B cell (primary cell): ENCODE results near the gene SMARCC1. TPM values are rescaled to one million over a fixed set of nuclear protein-coding genes. Genes with fewer than 3 reads are reported as not detected.
A peak's percentile ranks its signal among the peaks of the same experiment; 100 is the strongest.

Experiments
- ATAC-seq: fragments of 200-7000 bp; cut with Tn5 transposase; one replicate; pipeline ENCODE4 v1.10.0; 2021; ENCODE audit warnings: low read depth, mild to moderate bottlenecking, moderate number of reproducible peaks, moderate library complexity
- CTCF ChIA-PET: fragments of 350-600 bp; sonication (Branson Sonifier 250); formaldehyde crosslinking; loops from one replicate; lab custom pipeline; 2021; ENCODE audit warnings: antibody characterized with exemption, inconsistent platforms; lab: Charles Lee
- POLR2A ChIA-PET: fragments of 350-600 bp; sonication (Branson Sonifier 250); formaldehyde crosslinking; loops from one replicate; lab custom pipeline; 2021; ENCODE audit warnings: antibody characterized with exemption; lab: Charles Lee
- DNase-seq: peaks from one replicate; pipeline ENCODE4 v3.0.0; 2013
- H2AFZ ChIP-seq: 2 replicates; pipeline ENCODE4 v1.6.1; 2012; ENCODE audit warnings: mild to moderate bottlenecking, low read depth, low read length; ENCODE audit not compliant: insufficient read depth, poor library complexity, severe bottlenecking
- H3K27ac ChIP-seq, 2 donors: 1 replicate in 1 of 2; 2 replicates in 1 of 2; pipeline ENCODE4 v1.5.1; 2012 to 2013; ENCODE audit warnings: low read length in 2 of 2, mild to moderate bottlenecking in 2 of 2, moderate library complexity in 1 of 2
- H3K27me3 ChIP-seq, 4 experiments: fragments of 200-600 bp in 1 of 4; sonication (generic) in 1 of 4; replicated peaks in 1 of 4; 1 replicate in 2 of 4; 2 replicates in 2 of 4; pipeline versions ENCODE4 v1.6.1 to v1.7.0; 2013 to 2016; ENCODE audit warnings: low read length in 3 of 4, mild to moderate bottlenecking in 2 of 4, mixed read lengths in 1 of 4, moderate library complexity in 1 of 4; ENCODE audit not compliant: insufficient read depth in 4 of 4, control insufficient read depth in 3 of 4; ENCODE audit errors: control extremely low read depth in 1 of 4
- H3K36me3 ChIP-seq, 2 experiments: replicated peaks in 1 of 2; 1 replicate in 1 of 2; 2 replicates in 1 of 2; pipeline versions ENCODE4 v1.6.1 to v1.7.1; 2013; ENCODE audit warnings: low read length in 1 of 2; ENCODE audit not compliant: insufficient read depth in 2 of 2, control insufficient read depth in 1 of 2; ENCODE audit errors: control extremely low read depth in 1 of 2, extremely low read depth in 1 of 2
- H3K4me1 ChIP-seq, 2 donors: fragments of 200-600 bp in 1 of 2; sonication (generic) in 1 of 2; 1 replicate in 1 of 2; 2 replicates in 1 of 2; pipeline versions ENCODE4 v1.5.1 to v1.6.1; 2013 to 2017; ENCODE audit warnings: low read length in 2 of 2; ENCODE audit not compliant: control insufficient read depth in 2 of 2, insufficient read depth in 2 of 2
- H3K4me2 ChIP-seq: replicated peaks from 2 replicates; pipeline ENCODE3; 2012; ENCODE audit warnings: mild to moderate bottlenecking, low read depth, low read length; ENCODE audit not compliant: poor library complexity, severe bottlenecking
- H3K4me3 ChIP-seq, 5 experiments: fragments of 200-600 bp in 1 of 5; sonication (generic) in 1 of 5; 1 replicate in 3 of 5; 2 replicates in 2 of 5; pipeline versions ENCODE4 v1.5.1 to v1.7.0; 2011 to 2016; ENCODE audit warnings: low read length in 4 of 5, mild to moderate bottlenecking in 4 of 5, low read depth in 2 of 5, control low read depth in 1 of 5, moderate library complexity in 1 of 5; ENCODE audit not compliant: insufficient read depth in 1 of 5; ENCODE audit errors: control extremely low read depth in 1 of 5, extremely low read depth in 1 of 5
- H3K79me2 ChIP-seq: fragments of 200-600 bp; sonication (generic); one replicate; pipeline ENCODE4 v1.6.0; 2016; ENCODE audit warnings: low read length; ENCODE audit not compliant: control insufficient read depth, insufficient read depth
- H3K9ac ChIP-seq: fragments of 200-600 bp; sonication (generic); 2 replicates; pipeline ENCODE4 v1.6.1; 2017; ENCODE audit warnings: mild to moderate bottlenecking, low read length, moderate library complexity
- H3K9me3 ChIP-seq, 3 donors: one replicate each; pipeline versions ENCODE4 v1.6.1 to v1.7.1; 2013; ENCODE audit warnings: low read length in 2 of 3; ENCODE audit not compliant: control insufficient read depth in 2 of 3, insufficient read depth in 1 of 3; ENCODE audit errors: control extremely low read depth in 1 of 3
- H4K20me1 ChIP-seq: 2 replicates; pipeline ENCODE4 v1.6.0; 2012; ENCODE audit warnings: mild to moderate bottlenecking, low read length; ENCODE audit not compliant: insufficient read depth, control insufficient read depth, poor library complexity, severe bottlenecking
- H3K27ac Mint-ChIP-seq: one replicate; pipeline ENCODE4 v1.8.0; 2021; ENCODE audit warnings: mixed read lengths
- H3K27me3 Mint-ChIP-seq: one replicate; pipeline ENCODE4 v1.8.0; 2021; ENCODE audit warnings: mixed read lengths
- H3K4me1 Mint-ChIP-seq: one replicate; pipeline ENCODE4 v1.8.0; 2021; ENCODE audit warnings: mixed read lengths
- H3K4me3 Mint-ChIP-seq: one replicate; pipeline ENCODE4 v1.8.0; 2021; ENCODE audit warnings: mixed read lengths
- H3K9me3 Mint-ChIP-seq: one replicate; pipeline ENCODE4 v1.8.0; 2022; ENCODE audit warnings: mixed read lengths; ENCODE audit not compliant: insufficient read depth
- EZH2 ChIP-seq: IDR thresholded peaks from 2 replicates; pipeline ENCODE4 v1.6.1; 2012; ENCODE audit warnings: borderline replicate concordance, low read depth, mild to moderate bottlenecking, moderate library complexity, low read length; ENCODE audit not compliant: insufficient read depth, poor library complexity, severe bottlenecking
- WGBS: methylation state at CpG from one replicate; pipeline ENCODE4 v1.1.5; 2013; ENCODE audit warnings: missing lambda C conversion rate; ENCODE audit not compliant: insufficient coverage; 5-methylcytosine and 5-hydroxymethylcytosine counted together
- intact Hi-C: fragments of 100-400 bp; cut with micrococcal nuclease; formaldehyde crosslinking; loops from one replicate; pipeline ENCODE4 v1.10.0; 2022
- polyA plus RNA-seq: library from polyadenylated mRNA; depleted of rRNA; stranded (reverse); fragments of >200 nt; gene quantifications from 2 replicates; pipeline ENCODE4 v1.2.3, GENCODE V29; 2012
- total RNA-seq, 2 donors: library from RNA; stranded (reverse); fragments of 120-200 nt in 1 of 2; gene quantifications; 1 replicate in 1 of 2; 2 replicates in 1 of 2; pipeline versions ENCODE4 v1.2.3 to v1.2.4, GENCODE V29; 2013 to 2022
- TF ChIP-seq, protein P1 (sequence below): fragments of 200-600 bp; IDR thresholded peaks from one replicate; pipeline ENCODE4 v1.8.0; 2022; ENCODE audit warnings: antibody characterized with exemption, mild to moderate bottlenecking

SMARCC1 gene
- total and polyA plus RNA-seq, 2 donors (not counting 1 experiment from before 2014, with no cell fraction given), result 13.1 to 155 TPM

DNA sequence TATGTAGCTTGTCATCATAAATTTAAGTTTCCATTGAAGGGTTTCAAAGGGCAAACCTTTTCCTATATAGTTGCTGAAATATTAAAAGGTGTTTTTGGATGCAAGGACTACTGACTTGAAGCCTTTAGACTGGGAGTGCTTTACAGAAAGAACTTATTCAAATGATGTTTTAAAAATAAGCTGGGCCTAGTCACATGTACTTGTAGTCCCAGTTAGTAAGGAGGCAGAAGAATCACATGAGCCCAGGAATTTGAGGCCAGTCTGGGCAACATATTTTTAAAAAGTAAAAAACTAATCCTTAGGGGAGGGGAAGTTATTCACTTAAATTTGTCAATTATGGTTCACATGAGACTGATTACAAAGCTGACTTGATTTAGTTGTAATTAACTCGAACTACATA is 65.0 kb downstream of the SMARCC1 start:
- WGBS, result no CpG with 5 or more reads among the region's 1 CpG
- ATAC-seq (no peak), DNase-seq (no peak)
- Mint-ChIP-seq H3K9me3 (no peaks in the 10 kb centered on the region), H3K4me3 (no peak overlapping the region), H3K4me1 (no peaks in the 10 kb centered on the region), H3K27ac (no peak overlapping the region), H3K27me3 (no peaks in the 10 kb centered on the region)
- no peak for TF ChIP-seq EZH2
- TF ChIP-seq, protein P1, sequence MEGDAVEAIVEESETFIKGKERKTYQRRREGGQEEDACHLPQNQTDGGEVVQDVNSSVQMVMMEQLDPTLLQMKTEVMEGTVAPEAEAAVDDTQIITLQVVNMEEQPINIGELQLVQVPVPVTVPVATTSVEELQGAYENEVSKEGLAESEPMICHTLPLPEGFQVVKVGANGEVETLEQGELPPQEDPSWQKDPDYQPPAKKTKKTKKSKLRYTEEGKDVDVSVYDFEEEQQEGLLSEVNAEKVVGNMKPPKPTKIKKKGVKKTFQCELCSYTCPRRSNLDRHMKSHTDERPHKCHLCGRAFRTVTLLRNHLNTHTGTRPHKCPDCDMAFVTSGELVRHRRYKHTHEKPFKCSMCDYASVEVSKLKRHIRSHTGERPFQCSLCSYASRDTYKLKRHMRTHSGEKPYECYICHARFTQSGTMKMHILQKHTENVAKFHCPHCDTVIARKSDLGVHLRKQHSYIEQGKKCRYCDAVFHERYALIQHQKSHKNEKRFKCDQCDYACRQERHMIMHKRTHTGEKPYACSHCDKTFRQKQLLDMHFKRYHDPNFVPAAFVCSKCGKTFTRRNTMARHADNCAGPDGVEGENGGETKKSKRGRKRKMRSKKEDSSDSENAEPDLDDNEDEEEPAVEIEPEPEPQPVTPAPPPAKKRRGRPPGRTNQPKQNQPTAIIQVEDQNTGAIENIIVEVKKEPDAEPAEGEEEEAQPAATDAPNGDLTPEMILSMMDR, result no peak
- Histone ChIP-seq H3K4me2 (no peak overlapping the region), H2AFZ (no peak overlapping the region), H3K9me3 (no peaks in the 10 kb centered on the region), H3K27ac (peak overlapping the region in 1 of 2 donors; percentile 15), H3K4me3 (no peak overlapping the region), H3K4me1 (no peaks in the 10 kb centered on the region), H3K36me3 (peaks cover 16 to 73% of the 10 kb centered on the region in 2 experiments), H3K9ac (no peak overlapping the region), H3K27me3 (no peaks in the 10 kb centered on the region), H3K79me2 (peaks cover 16% of the 10 kb centered on the region), H4K20me1 (no peaks in the 10 kb centered on the region)
- ChIA-PET POLR2A (interaction anchor here (0.7 kb wide), 1 partner anchor 38 kb away, joined by 7 read pairs; no protein-coding TSS in a partner anchor), CTCF (no interaction called here)
- intact Hi-C loops, result no loop called here

DNA sequence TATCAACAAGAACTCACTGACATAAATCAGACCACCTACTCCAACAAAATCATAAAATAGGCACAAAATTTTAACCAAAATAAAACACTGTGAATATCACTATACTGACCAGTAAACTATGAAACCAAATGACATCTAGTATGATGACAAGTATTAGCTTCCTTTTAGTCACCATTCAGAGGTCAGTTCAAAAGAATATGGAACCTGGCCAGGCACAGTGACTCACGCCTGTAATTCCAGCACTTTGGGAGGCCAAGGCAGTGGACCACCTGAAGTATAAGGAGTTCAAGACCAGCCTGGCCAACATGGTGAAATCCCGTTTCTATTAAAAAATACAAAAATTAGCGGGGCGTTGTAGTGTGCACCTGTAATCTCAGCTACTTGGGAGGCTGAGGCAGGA is 65.8 kb downstream of the SMARCC1 start:
- H3K27ac ChIP-seq, result no peak overlapping the region

More for the DNA sequence above, 65.8 kb downstream of the SMARCC1 start:
- WGBS, result 100% methylated on average over 2 of the region's 4 CpGs
- intact Hi-C loops, result no loop called here
- ATAC-seq (no peak), DNase-seq (no peak)
- H3K9me3 ChIP-seq, result no peaks in the 10 kb centered on the region
- no peaks in the 10 kb centered on the region for H3K27me3 ChIP-seq
- Mint-ChIP-seq H3K4me1 (no peaks in the 10 kb centered on the region), H3K27me3 (no peaks in the 10 kb centered on the region), H3K9me3 (no peaks in the 10 kb centered on the region), H3K27ac (no peak overlapping the region), H3K4me3 (no peak overlapping the region)
- peaks cover 12% of the 10 kb centered on the region for H3K79me2 ChIP-seq
- no peak overlapping the region for H3K9ac ChIP-seq
- no peak for TF ChIP-seq EZH2
- TF ChIP-seq, protein P1, result no peak
- H3K4me3 ChIP-seq, result no peak overlapping the region
- no peaks in the 10 kb centered on the region for H3K4me1 ChIP-seq
- POLR2A ChIA-PET, result interaction anchor here (0.7 kb wide), 1 partner anchor 21 kb away, joined by 4 read pairs; no protein-coding TSS in a partner anchor
- CTCF ChIA-PET, result interaction anchor here (2.0 kb wide), 1 partner anchor 74 kb away, joined by 8 read pairs; no protein-coding TSS in a partner anchor
- peaks cover 22 to 78% of the 10 kb centered on the region in 2 experiments for H3K36me3 ChIP-seq
- no peak overlapping the region for H3K4me2 ChIP-seq
- no peak overlapping the region for H2AFZ ChIP-seq
- no peaks in the 10 kb centered on the region for H4K20me1 ChIP-seq
